Left lung (tissue), 10 donors: ENCODE measurements around the gene NBPF4. TPM values are rescaled to one million over a fixed set of nuclear protein-coding genes. Genes with fewer than 3 reads are reported as not detected.
"Not testable (repeated sequence)": the region's sequence is repeated elsewhere in the genome, so short reads cannot be mapped to it uniquely, and the experiment has no call there.

Experiments
- ATAC-seq: fragments of 200-7000 bp; cut with Tn5 transposase; one replicate; pipeline ENCODE4 v1.9.1; 2020; ENCODE audit warnings: moderate library complexity
- DNase-seq, 4 donors: peaks; one replicate each; pipeline ENCODE4 v3.0.0-alpha.2; 2013 to 2020
- H3K27ac ChIP-seq, 2 donors: fragments of 200-600 bp; sonication (generic) in 1 of 2; one replicate each; pipeline versions ENCODE4 v1.5.0 to v1.8.0; 2020 to 2021
- H3K27me3 ChIP-seq, 2 donors: fragments of 200-600 bp; sonication (generic) in 1 of 2; one replicate each; pipeline versions ENCODE4 v1.5.0 to v1.8.0; 2020 to 2021
- H3K36me3 ChIP-seq, 2 donors: fragments of 200-600 bp; sonication (generic) in 1 of 2; one replicate each; pipeline versions ENCODE4 v1.5.0 to v1.8.0; 2020 to 2021
- H3K4me1 ChIP-seq, 2 donors: fragments of 200-600 bp; one replicate each; pipeline ENCODE4 v1.8.0; 2021
- H3K4me3 ChIP-seq, 2 donors: fragments of 200-600 bp; sonication (generic) in 1 of 2; one replicate each; pipeline versions ENCODE4 v1.5.0 to v1.8.0; 2020 to 2021; ENCODE audit warnings: mild to moderate bottlenecking in 1 of 2
- H3K9me3 ChIP-seq, 2 donors: fragments of 200-600 bp; sonication (generic) in 1 of 2; one replicate each; pipeline versions ENCODE4 v1.5.0 to v1.8.0; 2020 to 2021
- intact Hi-C, 2 donors: fragments of 100-400 bp; cut with DNase I; formaldehyde crosslinking; loops; one replicate each; pipeline versions ENCODE4 v1.11.2 to v1.14.2; 2022
- polyA plus RNA-seq, 6 donors: library from polyadenylated mRNA; unstranded; fragments of 120-200 nt; gene quantifications; one replicate each; pipeline ENCODE4 v1.2.1, GENCODE V29; 2013; ENCODE audit not compliant: insufficient read length in 6 of 6
- total RNA-seq, 2 donors: library from RNA; stranded (reverse); fragmentation: NEBNext Ultra II Directional; extraction: Animal tissue kit (Norgen Biotek cat#: 25700); gene quantifications; one replicate each; pipeline ENCODE4 v1.2.1, GENCODE V29; 2021
- TF ChIP-seq, protein P1 (sequence below), 2 donors: fragments of 200-600 bp; sonication (generic) in 1 of 2; IDR thresholded peaks; one replicate each; pipeline versions ENCODE4 v1.5.0 to v1.8.0; 2021; ENCODE audit warnings: antibody characterized with exemption in 2 of 2
- donor health status: DM: no; HTN: yes; CAD: no.
- donor health status: DM: no; HTN: no; CAD: no.

Gene NBPF4
- total and polyA plus RNA-seq, 8 donors: 0.15 TPM; not detected in 7

DNA sequence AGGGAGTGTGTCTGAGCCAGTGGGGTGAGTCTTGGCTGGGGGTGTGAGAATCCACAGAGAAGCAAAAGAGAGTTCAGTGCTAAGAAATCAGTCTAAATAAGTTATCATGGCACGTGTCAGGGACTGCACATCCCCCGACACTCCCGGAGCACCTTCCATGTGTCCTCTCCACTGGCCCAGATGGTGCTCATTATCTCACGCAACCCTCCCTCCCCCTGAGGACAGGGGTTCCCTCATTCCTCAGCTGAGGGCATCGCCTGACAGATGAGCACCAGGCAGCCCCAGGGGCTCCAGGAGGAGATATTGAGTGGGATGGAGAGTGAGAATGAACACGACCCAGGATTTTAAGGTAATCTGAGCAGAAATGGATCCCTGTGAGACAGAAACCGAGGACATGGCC lies 16.1 kb downstream of the NBPF4 start:
- ATAC-seq, DNase-seq, H3K4me1 ChIP-seq, H3K4me3 ChIP-seq, H3K27ac ChIP-seq, H3K9me3 ChIP-seq, H3K27me3 ChIP-seq, intact Hi-C loops, H3K36me3 ChIP-seq: not testable (repeated sequence)

DNA sequence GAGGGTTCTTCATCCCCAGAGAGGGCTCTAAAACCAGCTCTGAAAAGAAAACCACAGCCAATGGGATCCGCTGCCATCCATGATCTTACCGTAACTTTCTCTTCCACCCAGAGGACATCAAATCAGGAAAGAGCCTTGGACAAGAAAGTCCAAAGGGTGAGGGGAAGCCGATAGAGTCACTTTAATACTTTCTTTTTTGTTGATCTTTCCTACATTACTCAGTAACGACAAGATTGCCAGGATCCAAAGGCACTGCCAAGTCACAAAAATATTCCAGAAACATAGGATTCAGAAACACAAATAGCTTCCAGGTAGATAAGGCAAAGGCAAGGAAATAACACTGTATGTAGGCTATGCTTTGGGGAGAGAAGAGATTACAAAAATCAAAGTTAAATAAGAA lies 17.0 kb downstream of the NBPF4 start:
- H3K27ac ChIP-seq, H3K27me3 ChIP-seq, DNase-seq, intact Hi-C loops, H3K9me3 ChIP-seq, H3K4me1 ChIP-seq, H3K4me3 ChIP-seq, ATAC-seq, H3K36me3 ChIP-seq: not testable (repeated sequence)

DNA sequence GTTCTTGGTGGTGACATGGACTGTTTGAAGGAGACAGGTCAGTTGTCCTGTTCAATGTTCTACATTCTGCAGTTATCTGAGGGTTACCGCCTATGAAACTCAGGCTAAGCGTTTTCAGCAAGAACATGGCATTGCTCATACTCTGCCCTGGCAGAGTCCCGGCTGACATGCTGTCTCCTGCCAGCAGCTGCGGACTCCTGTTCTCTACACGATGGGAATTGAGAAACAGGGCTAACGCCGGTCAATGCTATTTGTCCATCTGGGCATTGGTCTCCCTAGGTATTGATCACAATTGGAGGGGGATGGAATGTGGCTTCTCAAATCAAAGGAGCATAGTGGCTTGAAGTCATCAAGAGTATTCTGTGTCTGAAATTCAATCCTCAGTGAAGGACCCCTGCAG lies 20.6 kb downstream of the NBPF4 start:
- H3K9me3 ChIP-seq, H3K4me1 ChIP-seq, DNase-seq, H3K27me3 ChIP-seq, H3K36me3 ChIP-seq, intact Hi-C loops, ATAC-seq, H3K4me3 ChIP-seq, H3K27ac ChIP-seq: not testable (repeated sequence)

DNA sequence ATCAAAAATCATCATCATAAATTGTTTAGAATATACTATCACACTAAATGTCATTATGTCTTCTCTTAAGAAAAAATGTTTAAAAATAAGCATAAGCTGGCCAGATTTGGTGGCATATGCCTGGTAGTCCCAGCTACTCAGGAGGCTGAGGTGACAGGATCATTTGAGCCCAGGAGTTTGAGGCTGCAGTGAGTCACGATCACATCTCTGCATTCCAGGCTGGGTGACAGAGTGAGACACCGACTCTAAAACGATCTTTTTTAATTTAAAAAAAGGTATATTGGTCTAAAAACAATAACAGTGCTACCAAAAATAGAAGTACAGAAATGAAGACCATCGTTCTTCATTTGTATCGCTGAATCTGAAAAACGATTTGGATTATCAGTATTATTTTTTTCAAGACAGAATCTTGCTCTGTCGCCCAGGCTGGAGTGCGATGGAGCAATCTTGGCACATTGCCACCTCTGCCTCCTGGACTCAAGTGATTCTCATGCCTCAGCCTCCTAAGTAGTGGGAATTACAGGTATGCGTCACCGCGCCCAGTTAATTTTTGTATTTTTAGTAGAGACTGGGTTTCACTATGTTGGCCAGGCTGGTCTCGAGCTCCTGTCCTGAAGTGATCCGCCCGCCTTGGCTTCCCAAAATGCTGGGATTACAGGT lies 26.2 kb downstream of the NBPF4 start:
- H3K36me3 ChIP-seq, H3K9me3 ChIP-seq, H3K4me1 ChIP-seq, ATAC-seq, H3K27ac ChIP-seq, H3K4me3 ChIP-seq, H3K27me3 ChIP-seq, DNase-seq, intact Hi-C loops: not testable (repeated sequence)

DNA sequence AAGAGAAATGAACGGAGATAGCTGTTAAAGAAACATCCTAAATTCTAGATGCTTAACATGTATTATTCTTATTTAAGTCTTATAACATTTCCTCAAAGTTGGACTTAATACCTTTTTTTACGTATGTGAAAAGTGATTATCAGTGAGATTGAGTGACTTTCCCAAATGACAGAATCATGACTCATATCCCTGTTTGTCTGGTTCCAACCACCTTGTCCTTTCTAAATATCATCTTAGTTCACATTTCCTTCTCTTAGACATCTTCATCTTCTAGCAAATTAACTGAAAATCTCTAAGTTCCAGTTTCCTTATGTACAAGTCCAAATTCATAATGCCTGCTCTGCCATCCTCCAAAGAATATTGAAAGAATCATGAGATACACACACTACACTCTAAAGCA lies 26.9 kb downstream of the NBPF4 start:
- H3K9me3 ChIP-seq, DNase-seq, intact Hi-C loops, H3K27ac ChIP-seq, H3K4me1 ChIP-seq, H3K36me3 ChIP-seq, H3K27me3 ChIP-seq, ATAC-seq, H3K4me3 ChIP-seq: not testable (repeated sequence)

DNA sequence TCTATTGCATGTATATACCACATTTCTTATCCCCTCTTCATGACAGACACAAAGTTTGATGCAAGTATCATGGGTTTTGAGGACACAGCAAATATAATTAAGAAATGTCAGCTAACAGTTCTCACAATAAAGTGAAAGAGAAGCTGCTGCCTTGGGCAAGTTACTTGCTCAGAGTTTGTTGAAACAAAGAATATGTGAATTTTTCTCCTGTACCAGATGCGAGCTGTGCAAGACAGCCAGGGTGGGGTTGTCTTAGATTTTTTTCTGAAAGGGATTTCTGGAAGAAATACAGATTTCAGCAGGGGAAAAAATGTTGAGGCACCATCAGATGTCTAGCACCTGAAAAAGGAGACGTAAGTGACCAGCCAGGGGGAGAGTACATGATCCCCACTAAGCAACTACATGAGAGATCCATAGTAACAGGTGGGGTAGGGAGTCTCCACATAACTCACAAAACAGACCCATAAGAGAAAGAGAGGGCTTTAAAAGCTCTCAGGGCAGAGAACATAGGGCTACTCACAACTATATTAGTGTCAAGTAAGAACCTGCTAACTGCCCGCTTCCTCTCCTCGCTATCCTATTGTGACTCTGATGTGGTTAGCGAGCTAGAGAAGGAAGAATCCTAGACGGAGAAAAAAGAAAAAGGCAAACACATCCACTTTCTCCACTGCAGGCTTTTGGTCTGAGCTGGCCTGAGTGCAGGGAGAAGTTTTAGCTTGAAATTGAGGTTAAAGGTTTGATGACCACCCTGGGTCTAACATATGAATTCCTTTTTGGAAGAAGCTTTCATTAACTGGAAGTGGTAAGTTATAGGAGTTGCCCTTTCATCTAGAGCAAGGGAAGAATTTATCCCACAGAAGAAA lies 27.6 kb downstream of the NBPF4 start:
- H3K9me3 ChIP-seq, ATAC-seq, intact Hi-C loops, H3K36me3 ChIP-seq, H3K4me3 ChIP-seq, H3K27ac ChIP-seq, H3K4me1 ChIP-seq, DNase-seq: not testable (repeated sequence)
- H3K27me3 ChIP-seq: peaks cover 0 to 14% of the 10 kb centered on the region in 2 donors

DNA sequence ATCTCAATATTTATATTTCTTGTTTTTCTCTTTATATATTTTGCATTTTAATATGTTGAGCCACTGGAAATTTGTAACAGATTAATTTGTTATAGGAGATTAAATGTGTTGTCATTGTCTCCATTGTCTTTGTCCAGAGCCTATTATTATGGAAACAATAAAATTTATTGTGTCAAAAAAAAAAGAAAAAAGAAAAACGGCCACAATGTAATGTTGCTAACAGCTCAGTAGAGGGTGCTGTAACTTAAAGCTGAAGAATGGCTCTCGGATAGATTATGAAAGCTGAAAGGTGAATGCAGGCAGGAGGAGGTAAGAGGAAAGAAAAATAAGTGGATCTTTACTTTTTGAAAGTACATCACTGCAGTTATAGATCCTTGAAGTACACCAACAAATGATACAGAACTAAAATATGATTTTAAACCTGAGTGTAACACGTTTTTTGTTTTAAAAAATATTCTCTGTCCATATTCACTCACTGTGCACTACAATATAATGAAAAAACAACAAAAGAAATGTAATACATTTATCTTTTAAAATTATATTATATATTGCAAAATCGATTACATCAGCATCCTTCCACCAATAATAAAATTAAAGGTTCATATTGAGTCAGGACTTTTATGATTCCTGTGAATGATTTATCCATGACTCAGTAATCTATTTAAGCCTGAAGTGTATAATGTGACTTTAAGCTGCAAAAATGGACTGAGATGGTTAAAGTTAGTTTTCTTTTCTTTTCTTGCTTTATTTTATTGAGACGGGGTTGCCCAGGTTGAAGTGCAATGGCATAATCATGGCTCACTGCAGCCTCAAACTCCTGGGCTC lies 29.0 kb downstream of the NBPF4 start:
- DNase-seq: not testable (repeated sequence)

More for the DNA sequence above, 29.0 kb downstream of the NBPF4 start:
- intact Hi-C loops, H3K9me3 ChIP-seq, H3K36me3 ChIP-seq, H3K4me1 ChIP-seq, H3K27ac ChIP-seq, H3K4me3 ChIP-seq: not testable (repeated sequence)
- H3K27me3 ChIP-seq: peaks cover 0 to 14% of the 10 kb centered on the region in 2 donors
- TF ChIP-seq, protein P1, sequence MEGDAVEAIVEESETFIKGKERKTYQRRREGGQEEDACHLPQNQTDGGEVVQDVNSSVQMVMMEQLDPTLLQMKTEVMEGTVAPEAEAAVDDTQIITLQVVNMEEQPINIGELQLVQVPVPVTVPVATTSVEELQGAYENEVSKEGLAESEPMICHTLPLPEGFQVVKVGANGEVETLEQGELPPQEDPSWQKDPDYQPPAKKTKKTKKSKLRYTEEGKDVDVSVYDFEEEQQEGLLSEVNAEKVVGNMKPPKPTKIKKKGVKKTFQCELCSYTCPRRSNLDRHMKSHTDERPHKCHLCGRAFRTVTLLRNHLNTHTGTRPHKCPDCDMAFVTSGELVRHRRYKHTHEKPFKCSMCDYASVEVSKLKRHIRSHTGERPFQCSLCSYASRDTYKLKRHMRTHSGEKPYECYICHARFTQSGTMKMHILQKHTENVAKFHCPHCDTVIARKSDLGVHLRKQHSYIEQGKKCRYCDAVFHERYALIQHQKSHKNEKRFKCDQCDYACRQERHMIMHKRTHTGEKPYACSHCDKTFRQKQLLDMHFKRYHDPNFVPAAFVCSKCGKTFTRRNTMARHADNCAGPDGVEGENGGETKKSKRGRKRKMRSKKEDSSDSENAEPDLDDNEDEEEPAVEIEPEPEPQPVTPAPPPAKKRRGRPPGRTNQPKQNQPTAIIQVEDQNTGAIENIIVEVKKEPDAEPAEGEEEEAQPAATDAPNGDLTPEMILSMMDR (IDR thresholded peaks at IDR 0.05): peak; percentile 48 to 59
- peak; percentile 84 for ATAC-seq
